HEK293T (cell line): ENCODE measurements around the gene SYNDIG1L.

Experiments used
- CTCF ChIA-PET: fragments of 350-600 bp; formaldehyde crosslinking; extraction: SDS; loops from one replicate; lab custom pipeline; 2021; ENCODE audit warnings: antibody characterized with exemption, inconsistent platforms; lab: Yijun Ruan, JAX
- POLR2A ChIA-PET: fragments of 350-600 bp; formaldehyde crosslinking; extraction: SDS; loops from one replicate; lab custom pipeline; 2020; ENCODE audit warnings: antibody characterized with exemption, inconsistent platforms; lab: Yijun Ruan, JAX
- DNase-seq: peaks from one replicate; pipeline ENCODE4 v3.0.0; 2012; ENCODE audit warnings: mixed read lengths; ENCODE audit errors: extremely low spot score
- ARNT ChIP-seq: fragments of 450-650 bp; IDR thresholded peaks from 2 replicates; pipeline ENCODE4 v1.6.1; 2017; ENCODE audit warnings: mild to moderate bottlenecking
- BHLHE40 ChIP-seq: fragments of 450-650 bp; IDR thresholded peaks from 2 replicates; pipeline ENCODE4 v1.6.1; 2016; ENCODE audit warnings: mild to moderate bottlenecking, moderate library complexity, borderline replicate concordance
- CTBP1 ChIP-seq: fragments of 450-650 bp; IDR thresholded peaks from 2 replicates; pipeline ENCODE4 v1.6.1; 2016; ENCODE audit warnings: borderline replicate concordance
- ELF4 ChIP-seq: fragments of 450-650 bp; IDR thresholded peaks from 2 replicates; pipeline ENCODE4 v1.6.1; 2017; ENCODE audit warnings: antibody characterized with exemption
- FOXA1 ChIP-seq: fragments of 450-650 bp; IDR thresholded peaks from 2 replicates; pipeline ENCODE4 v1.6.1; 2016; ENCODE audit warnings: mild to moderate bottlenecking
- FOXK2 ChIP-seq: fragments of 450-650 bp; IDR thresholded peaks from 2 replicates; pipeline ENCODE4 v1.6.1; 2016; ENCODE audit warnings: mild to moderate bottlenecking
- FOXM1 ChIP-seq: fragments of 450-650 bp; IDR thresholded peaks from 2 replicates; pipeline ENCODE4 v1.6.1; 2017; ENCODE audit warnings: mild to moderate bottlenecking, borderline replicate concordance
- HDGF ChIP-seq: fragments of 450-650 bp; IDR thresholded peaks from 2 replicates; pipeline ENCODE4 v1.6.1; 2017; ENCODE audit warnings: antibody characterized with exemption, borderline replicate concordance
- L3MBTL2 ChIP-seq: fragments of 450-650 bp; conservative IDR thresholded peaks from 2 replicates; pipeline ENCODE4 v1.6.1; 2016; ENCODE audit warnings: mild to moderate bottlenecking
- LEF1 ChIP-seq: fragments of 450-650 bp; IDR thresholded peaks from 2 replicates; pipeline ENCODE4 v1.6.1; 2017; ENCODE audit warnings: mild to moderate bottlenecking, borderline replicate concordance
- NFRKB ChIP-seq: fragments of 450-650 bp; IDR thresholded peaks from 2 replicates; pipeline ENCODE4 v1.6.1; 2016; ENCODE audit warnings: mild to moderate bottlenecking, moderate library complexity
- PKNOX1 ChIP-seq: fragments of 450-650 bp; IDR thresholded peaks from 2 replicates; pipeline ENCODE4 v1.6.1; 2016
- SP1 ChIP-seq: fragments of 450-650 bp; IDR thresholded peaks from 2 replicates; pipeline ENCODE4 v1.6.1; 2017
- SUZ12 ChIP-seq: fragments of 450-650 bp; IDR thresholded peaks from 2 replicates; pipeline ENCODE4 v1.6.1; 2016; ENCODE audit warnings: mild to moderate bottlenecking
- TARDBP ChIP-seq: fragments of 450-650 bp; IDR thresholded peaks from 2 replicates; pipeline ENCODE4 v1.6.1; 2016
- ZNF384 ChIP-seq: fragments of 450-650 bp; IDR thresholded peaks from 2 replicates; pipeline ENCODE4 v1.6.1; 2016

Gene SYNDIG1L

GRCh38 chr14:74465335-74465734, 39.3 kb upstream of the SYNDIG1L start:
- ChIA-PET CTCF (no interaction called here), POLR2A (no interaction called here)
- TF ChIP-seq TARDBP (no peak), FOXM1 (no peak), LEF1 (no peak), HDGF (no peak), BHLHE40 (no peak), FOXK2 (no peak), NFRKB (no peak), SP1 (no peak), ARNT (no peak), ELF4 (no peak), FOXA1 (no peak), SUZ12 (no peak), L3MBTL2 (no peak), CTBP1 (no peak), ZNF384 (no peak), PKNOX1 (no peak)
- no peak for DNase-seq

- TF ChIP-seq HDGF (no peak), ARNT (no peak), FOXM1 (no peak), ZNF384 (no peak), TARDBP (no peak)
- no peak for DNase-seq
- ChIA-PET CTCF (no interaction called here), POLR2A (no interaction called here)
These were observed 38.8 kb upstream of the SYNDIG1L start for GRCh38 chr14:74464785-74465184.

GRCh38 chr14:74463697-74464096, 37.7 kb upstream of the SYNDIG1L start:
- DNase-seq: no peak
- ChIA-PET CTCF (interaction anchor here (0.5 kb wide), 1 partner anchor 8 kb away, joined by 3 read pairs; no protein-coding TSS in a partner anchor), POLR2A (no interaction called here)

GRCh38 chr14:74462993-74463392, 37.0 kb upstream of the SYNDIG1L start:
- TF ChIP-seq LEF1 (no peak), TARDBP (no peak), PKNOX1 (no peak), SP1 (no peak), ELF4 (no peak), L3MBTL2 (no peak), NFRKB (no peak), ZNF384 (no peak), HDGF (no peak), SUZ12 (no peak)
- no peak for DNase-seq
- POLR2A ChIA-PET: no interaction called here
- CTCF ChIA-PET: interaction anchor here (0.6 kb wide), 1 partner anchor 508 kb away, joined by 3 read pairs; no protein-coding TSS in a partner anchor

More at GRCh38 chr14:74463697-74464096, 37.7 kb upstream of the SYNDIG1L start:
- no peak for TF ChIP-seq NFRKB
- TF ChIP-seq LEF1: no peak
- no peak for TF ChIP-seq ARNT
- no peak for TF ChIP-seq ZNF384

- CTCF ChIA-PET: no interaction called here
- TF ChIP-seq ZNF384: no peak
- no peak for TF ChIP-seq FOXM1
- TF ChIP-seq FOXA1: no peak
- no peak for TF ChIP-seq HDGF
- no peak for TF ChIP-seq SUZ12
- TF ChIP-seq LEF1: no peak
- TF ChIP-seq CTBP1: no peak
- TF ChIP-seq BHLHE40: no peak
- no peak for TF ChIP-seq FOXK2
- TF ChIP-seq SP1: no peak
- TF ChIP-seq TARDBP: no peak
- no peak for TF ChIP-seq ARNT
- TF ChIP-seq L3MBTL2: no peak
- TF ChIP-seq NFRKB: no peak
- no peak for TF ChIP-seq ELF4
- no peak for TF ChIP-seq PKNOX1
- POLR2A ChIA-PET: no interaction called here
- no peak for DNase-seq
These were observed 34.0 kb upstream of the SYNDIG1L start for GRCh38 chr14:74459976-74460375.

- CTCF ChIA-PET: interaction anchor here (0.7 kb wide), 1 partner anchor 96 kb away, joined by 3 read pairs; no protein-coding TSS in a partner anchor
- TF ChIP-seq ARNT (no peak), L3MBTL2 (no peak), BHLHE40 (no peak), SP1 (no peak)
These were observed 33.4 kb upstream of the SYNDIG1L start for GRCh38 chr14:74459289-74459946.

GRCh38 chr14:74457565-74457895, 31.5 kb upstream of the SYNDIG1L start:
- no peak for DNase-seq
- CTCF ChIA-PET: interaction anchor here (0.6 to 1.2 kb wide), 3 partner anchors 10 to 23 kb away, joined by 3 read pairs; no protein-coding TSS in a partner anchor
- POLR2A ChIA-PET: interaction anchor here (1.0 kb wide), 1 partner anchor 36 kb away, joined by 5 read pairs; the partner anchor contains the start of genes ISCA2 and NPC2
- TF ChIP-seq PKNOX1 (no peak), HDGF (no peak), ARNT (no peak), SP1 (no peak), FOXM1 (no peak), LEF1 (no peak), SUZ12 (no peak), CTBP1 (no peak), NFRKB (no peak), TARDBP (no peak), L3MBTL2 (no peak)

More at GRCh38 chr14:74459289-74459946, 33.4 kb upstream of the SYNDIG1L start:
- peak; percentile 69 for DNase-seq
- POLR2A ChIA-PET: no interaction called here
